ENCODE measurements around the gene SH3BP1.

The SH3BP1 gene

GRCh38 chr22:37703906-37704305 lies 64.4 kb downstream of the SH3BP1 start:
- no peak overlapping the region for H3K4me3 ChIP-seq (ENCODE audit: low read depth, low read length)
- no peak for TF ChIP-seq CTCF (IDR thresholded peaks at IDR 0.05; ENCODE audit: low read depth, low read length)

GRCh38 chr22:37704645-37705044 lies 65.2 kb downstream of the SH3BP1 start:
- no peak overlapping the region for H3K4me3 ChIP-seq (ENCODE audit: low read depth, low read length)
- no peak for TF ChIP-seq CTCF (IDR thresholded peaks at IDR 0.05; ENCODE audit: low read depth, low read length)

GRCh38 chr22:37705205-37705604 lies 65.7 kb downstream of the SH3BP1 start:
- no peak for TF ChIP-seq CTCF (IDR thresholded peaks at IDR 0.05; ENCODE audit: low read depth, low read length)
- no peak overlapping the region for H3K4me3 ChIP-seq (ENCODE audit: low read depth, low read length)

Measured in WI38 (cell line).